Measurements from ENCODE around the gene TTC16.
"Not testable (repeated sequence)": the region's sequence is repeated elsewhere in the genome, so short reads cannot be mapped to it uniquely, and the experiment has no call there.

The TTC16 gene

DNA sequence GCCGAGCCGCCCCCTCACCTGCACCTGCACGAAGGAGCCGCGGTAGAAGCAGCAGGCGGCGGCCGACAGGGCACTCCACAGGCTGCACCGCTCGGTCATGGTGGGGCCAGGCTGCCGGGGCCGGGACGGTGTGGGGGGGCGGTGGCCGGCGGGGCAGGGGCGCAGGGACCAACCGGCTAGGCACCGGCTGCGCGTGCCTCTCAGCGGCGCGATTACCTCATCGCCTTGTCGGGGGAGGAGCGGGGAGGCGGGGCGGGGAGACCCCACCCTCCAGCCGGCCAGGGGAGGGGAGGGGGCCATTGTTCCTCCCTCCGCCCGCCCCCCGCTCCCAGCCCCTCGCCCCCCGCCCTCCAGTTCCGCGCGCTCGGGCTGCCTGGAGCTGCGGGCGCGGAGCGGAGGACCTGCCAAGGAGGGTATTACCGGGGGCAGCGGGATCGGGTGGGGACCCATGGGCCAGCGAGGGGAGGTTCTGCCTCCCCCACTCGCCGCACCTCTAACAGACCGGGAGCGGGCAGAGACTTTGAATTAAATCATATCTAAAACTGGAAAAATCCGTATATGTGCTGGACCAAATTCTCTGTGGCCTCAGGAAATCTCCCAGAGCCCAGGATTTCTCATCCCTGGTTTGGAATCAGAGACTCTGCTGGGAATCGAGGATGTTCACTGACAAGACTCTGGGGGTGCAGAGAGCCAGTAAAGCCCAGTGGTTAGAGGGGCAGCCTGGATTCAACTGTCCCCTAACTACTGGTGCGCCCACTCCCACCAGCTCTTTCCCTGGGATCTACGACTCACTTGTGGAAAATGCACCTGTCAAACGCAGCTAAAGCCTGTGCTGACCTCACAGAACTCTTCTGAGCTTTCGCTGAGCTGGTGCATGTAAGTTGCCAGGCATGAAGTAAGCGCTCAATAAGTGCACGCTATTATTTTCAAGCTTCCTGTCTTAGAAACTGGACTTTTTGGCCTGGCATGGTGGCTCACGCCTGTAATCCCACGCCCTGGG is 39.5 kb downstream of the TTC16 start:
- DNase-seq, result no peak
- no peaks in the 10 kb centered on the region for H3K27me3 Mint-ChIP-seq
- H3K4me1 Mint-ChIP-seq (ENCODE audit: low read depth), result peaks cover 4% of the 10 kb centered on the region

DNA sequence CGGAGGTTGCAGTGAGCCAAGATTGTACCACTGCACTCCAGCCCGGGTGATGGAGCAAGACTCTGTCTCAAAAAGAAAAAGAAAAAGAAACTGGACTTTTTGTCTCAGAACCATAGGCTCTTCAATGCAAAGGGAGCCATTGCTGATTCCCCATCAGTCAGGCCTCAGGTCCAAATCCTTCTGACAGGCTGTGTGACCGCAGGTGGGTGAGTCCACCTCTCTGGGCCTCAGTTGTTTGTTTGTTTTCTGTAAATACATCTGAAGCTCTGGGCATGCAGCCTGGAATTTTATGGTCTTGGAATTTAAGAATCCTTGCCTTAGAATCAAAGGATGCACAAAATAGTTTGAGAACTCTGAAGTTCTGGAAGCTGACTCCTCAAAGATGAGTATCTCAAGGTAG is 40.4 kb downstream of the TTC16 start:
- no peaks in the 10 kb centered on the region for H3K27me3 Mint-ChIP-seq
- peaks cover 19% of the 10 kb centered on the region for H3K36me3 Mint-ChIP-seq (ENCODE audit: low read depth)
- no peak overlapping the region for H3K4me3 Mint-ChIP-seq
- no peaks in the 10 kb centered on the region for H3K9me3 Mint-ChIP-seq
- peaks cover 7% of the 10 kb centered on the region for H3K4me1 Mint-ChIP-seq (ENCODE audit: low read depth)
- no peak for DNase-seq
- H3K27ac Mint-ChIP-seq, result no peak overlapping the region

More for the DNA sequence above, 39.5 kb downstream of the TTC16 start:
- Mint-ChIP-seq H3K27ac (no peak overlapping the region), H3K4me3 (no peak overlapping the region), H3K9me3 (no peaks in the 10 kb centered on the region), H3K36me3 (ENCODE audit: low read depth) (peaks cover 23% of the 10 kb centered on the region)

DNA sequence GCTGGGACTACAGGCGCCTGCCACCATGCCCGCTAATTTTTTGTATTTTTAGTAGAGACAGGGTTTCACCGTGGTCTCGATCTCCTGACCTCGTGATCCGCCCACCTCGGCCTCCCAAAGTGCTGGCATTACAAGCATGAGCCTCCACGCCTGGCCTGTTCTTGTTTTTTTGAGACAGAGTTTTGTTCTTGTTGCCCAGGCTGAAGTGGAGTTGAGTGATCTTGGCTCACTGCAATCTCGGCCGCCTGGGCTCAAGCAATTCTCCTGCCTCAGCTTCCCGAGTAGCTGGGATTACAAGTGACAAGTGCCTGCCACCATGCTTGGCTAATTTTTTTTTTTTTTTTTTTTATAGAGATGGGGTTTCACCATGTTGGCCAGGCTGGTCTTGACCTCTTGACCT is 40.9 kb downstream of the TTC16 start:
- not testable (repeated sequence) for H3K4me1 Mint-ChIP-seq (ENCODE audit: low read depth); H3K27ac Mint-ChIP-seq; H3K4me3 Mint-ChIP-seq; DNase-seq; H3K27me3 Mint-ChIP-seq; H3K9me3 Mint-ChIP-seq
- H3K36me3 Mint-ChIP-seq (ENCODE audit: low read depth), result peaks cover 16% of the 10 kb centered on the region

DNA sequence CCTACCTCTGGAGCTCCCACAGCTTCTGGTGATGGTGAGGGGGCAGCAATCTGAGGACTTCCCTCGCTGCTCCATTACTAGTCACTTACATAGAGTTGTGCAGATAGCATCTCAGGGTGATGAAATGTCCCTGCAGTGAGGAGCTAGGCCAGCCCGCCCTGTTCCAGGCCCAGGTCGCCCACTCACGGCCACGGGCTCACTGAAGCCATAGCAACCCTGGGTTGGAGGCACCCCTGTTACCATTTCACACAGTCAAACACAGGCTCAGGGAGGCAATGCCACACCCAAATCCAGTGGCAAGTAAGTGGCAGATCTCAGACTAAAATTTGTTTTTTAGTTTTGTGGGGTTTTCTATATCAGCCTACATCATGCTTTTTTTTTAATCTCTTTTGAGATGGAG is 43.0 kb downstream of the TTC16 start:
- H3K4me3 Mint-ChIP-seq, result no peak overlapping the region
- H3K36me3 Mint-ChIP-seq (ENCODE audit: low read depth), result peaks cover 27% of the 10 kb centered on the region
- DNase-seq, result no peak
- H3K27me3 Mint-ChIP-seq, result no peaks in the 10 kb centered on the region
- H3K4me1 Mint-ChIP-seq (ENCODE audit: low read depth), result peaks cover 20% of the 10 kb centered on the region
- no peaks in the 10 kb centered on the region for H3K9me3 Mint-ChIP-seq
- peak overlapping the region; percentile 60 for H3K27ac Mint-ChIP-seq

DNA sequence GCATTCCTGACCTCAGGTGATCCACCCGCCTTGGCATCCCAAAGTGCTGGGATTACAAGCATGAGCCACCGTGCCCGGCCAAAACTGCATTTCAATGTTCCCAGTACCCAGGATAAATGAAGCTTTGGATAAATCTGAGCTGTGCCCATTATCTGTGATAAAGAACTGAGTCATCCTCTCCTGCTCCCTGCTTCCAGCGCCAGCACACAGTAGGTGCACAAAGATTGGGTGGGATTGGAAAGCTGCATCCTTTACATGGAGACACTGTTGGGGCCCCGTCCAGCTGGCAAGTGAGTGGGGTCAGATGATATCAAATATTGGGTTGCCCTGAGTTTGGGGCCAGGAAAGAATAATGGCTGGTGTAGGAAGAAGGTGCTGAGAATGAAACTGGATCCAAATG is 45.2 kb downstream of the TTC16 start:
- Mint-ChIP-seq H3K9me3 (no peaks in the 10 kb centered on the region), H3K27ac (peak overlapping the region; percentile 33), H3K4me1 (ENCODE audit: low read depth) (peaks cover 38% of the 10 kb centered on the region), H3K27me3 (no peaks in the 10 kb centered on the region), H3K4me3 (no peak overlapping the region), H3K36me3 (ENCODE audit: low read depth) (peaks cover 35% of the 10 kb centered on the region)
- DNase-seq, result no peak

DNA sequence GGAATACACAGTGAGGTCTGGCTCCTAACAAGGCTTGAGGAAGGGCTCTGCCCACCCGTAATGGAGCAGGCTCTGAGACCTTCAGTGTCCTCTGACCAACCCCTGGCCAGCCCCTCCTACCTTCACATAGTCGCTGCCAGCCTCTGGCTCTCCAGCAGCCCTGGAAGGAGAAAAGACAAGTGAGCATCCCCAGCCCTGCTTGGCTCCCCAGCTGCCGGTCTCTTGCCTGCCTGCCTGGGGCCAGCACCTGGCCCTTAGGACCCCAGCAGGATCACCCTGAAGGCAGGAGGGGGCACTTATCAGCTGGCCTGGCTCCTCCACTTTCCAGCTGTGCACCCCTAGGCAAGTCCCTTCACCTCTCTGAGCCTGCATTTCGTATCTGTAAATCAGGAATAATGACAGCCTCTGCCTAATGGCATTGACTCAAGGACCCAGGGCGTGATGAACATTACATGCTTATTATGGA is 45.6 kb downstream of the TTC16 start:
- no peak overlapping the region for H3K27ac Mint-ChIP-seq

DNA sequence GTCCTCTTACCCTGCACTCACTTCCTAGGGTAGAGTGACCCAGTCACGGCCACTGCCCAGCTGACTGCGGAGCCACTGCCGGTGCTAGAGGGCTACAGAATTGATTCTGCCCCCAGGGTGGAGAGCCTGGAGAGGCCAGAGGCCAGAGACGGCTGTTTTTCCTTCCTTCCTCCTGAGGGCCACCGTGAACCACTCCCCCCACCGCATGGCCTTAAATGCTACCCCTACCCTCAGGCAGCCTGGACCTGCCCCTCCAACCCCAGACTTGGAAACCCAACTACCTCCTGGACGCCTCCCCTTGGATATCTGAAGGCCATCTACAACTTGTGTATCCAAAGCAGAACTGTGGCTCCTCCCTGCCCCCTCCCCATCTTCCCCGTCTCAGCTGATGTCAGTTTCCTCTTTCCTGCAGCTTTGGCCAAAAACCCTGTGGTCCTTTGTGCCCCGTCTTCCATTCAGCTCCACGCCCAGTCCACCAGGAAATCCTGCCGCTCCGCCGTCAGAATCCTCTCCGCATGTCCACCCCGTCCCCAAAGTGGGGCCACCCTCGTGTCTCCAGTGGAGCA is 46.3 kb downstream of the TTC16 start:
- peak overlapping the region; percentile 53 for H3K27ac Mint-ChIP-seq
- no peak for DNase-seq
- H3K36me3 Mint-ChIP-seq (ENCODE audit: low read depth), result peaks cover 43% of the 10 kb centered on the region
- no peak overlapping the region for H3K4me3 Mint-ChIP-seq
- H3K9me3 Mint-ChIP-seq, result no peaks in the 10 kb centered on the region
- H3K27me3 Mint-ChIP-seq, result no peaks in the 10 kb centered on the region
- peaks cover 47% of the 10 kb centered on the region for H3K4me1 Mint-ChIP-seq (ENCODE audit: low read depth)

More for the DNA sequence above, 45.6 kb downstream of the TTC16 start:
- H3K4me3 Mint-ChIP-seq, result no peak overlapping the region
- H3K9me3 Mint-ChIP-seq, result no peaks in the 10 kb centered on the region
- H3K27me3 Mint-ChIP-seq, result no peaks in the 10 kb centered on the region
- no peak for DNase-seq
- H3K36me3 Mint-ChIP-seq (ENCODE audit: low read depth), result peaks cover 40% of the 10 kb centered on the region
- H3K4me1 Mint-ChIP-seq (ENCODE audit: low read depth), result peaks cover 42% of the 10 kb centered on the region

DNA sequence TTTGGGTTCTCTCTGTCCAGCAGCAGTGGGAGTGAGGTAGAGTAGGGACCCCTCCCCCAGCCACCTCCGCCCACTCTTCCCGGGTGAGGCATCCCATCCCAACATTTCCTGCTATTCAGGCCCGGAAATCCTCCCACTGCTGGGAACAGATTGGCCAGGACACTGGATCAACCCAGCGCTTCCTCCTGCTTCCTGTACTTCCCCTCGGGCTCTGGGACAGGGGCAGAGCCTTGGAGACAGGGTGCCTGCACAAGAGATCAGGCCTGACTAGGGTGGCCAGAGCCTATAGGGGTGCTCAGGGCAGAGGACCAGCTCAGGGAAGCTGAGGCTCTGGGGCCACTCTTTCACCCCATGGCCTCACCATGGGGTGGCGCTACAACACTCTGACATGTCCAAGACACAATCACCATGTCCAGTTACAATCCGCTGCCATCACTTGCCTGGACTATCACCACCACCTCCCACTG is 48.1 kb downstream of the TTC16 start:
- H3K36me3 Mint-ChIP-seq (ENCODE audit: low read depth), result peaks cover 45% of the 10 kb centered on the region
- peak overlapping the region; percentile 58 for H3K27ac Mint-ChIP-seq
- H3K9me3 Mint-ChIP-seq, result no peaks in the 10 kb centered on the region
- no peaks in the 10 kb centered on the region for H3K27me3 Mint-ChIP-seq
- H3K4me3 Mint-ChIP-seq, result no peak overlapping the region
- peak; percentile 58 for DNase-seq
- peaks cover 62% of the 10 kb centered on the region for H3K4me1 Mint-ChIP-seq (ENCODE audit: low read depth)

DNA sequence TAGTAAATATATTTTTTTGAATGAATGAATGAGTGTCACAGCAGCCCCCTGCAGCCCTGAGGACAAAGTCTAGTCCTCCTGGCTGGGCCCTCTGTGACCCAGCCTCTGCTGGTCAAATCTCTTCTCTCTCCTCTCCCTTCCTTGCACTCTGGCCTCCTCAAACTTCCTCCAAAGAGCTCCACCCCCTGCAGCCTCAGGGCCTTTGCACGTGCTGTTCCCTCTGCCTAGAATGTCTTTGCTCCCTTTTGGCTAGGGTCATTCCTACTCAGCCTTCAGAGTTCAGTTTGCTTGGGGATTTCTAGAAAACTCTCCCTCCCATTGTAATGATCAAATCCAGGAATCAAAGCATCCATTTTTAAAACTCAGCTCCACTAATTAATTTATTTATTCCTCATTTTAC is 49.5 kb downstream of the TTC16 start:
- H3K36me3 Mint-ChIP-seq (ENCODE audit: low read depth), result peaks cover 48% of the 10 kb centered on the region
- H3K4me3 Mint-ChIP-seq, result no peak overlapping the region
- H3K9me3 Mint-ChIP-seq, result no peaks in the 10 kb centered on the region
- H3K27me3 Mint-ChIP-seq, result no peaks in the 10 kb centered on the region
- H3K27ac Mint-ChIP-seq, result peak overlapping the region; percentile 72
- peaks cover 75% of the 10 kb centered on the region for H3K4me1 Mint-ChIP-seq (ENCODE audit: low read depth)
- DNase-seq, result no peak

DNA sequence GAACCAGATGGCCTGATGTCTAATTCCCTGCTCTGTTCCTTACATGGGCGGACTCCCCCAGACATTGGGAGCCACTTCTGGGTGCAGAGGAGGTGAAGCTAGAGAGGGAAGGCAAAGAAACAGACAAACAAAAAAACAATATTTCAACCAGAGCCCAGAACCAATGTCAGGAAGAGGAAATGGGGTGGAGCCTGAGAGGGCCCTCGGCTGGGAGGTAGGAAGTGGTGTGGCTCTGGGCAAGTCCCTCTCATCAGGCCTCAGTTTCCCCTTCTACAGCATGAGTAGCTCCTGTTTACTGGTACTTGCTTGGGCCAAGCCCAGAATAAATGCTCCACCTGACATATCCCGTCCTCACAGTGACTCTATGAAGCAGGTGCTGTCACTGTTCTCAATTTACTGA is 51.5 kb downstream of the TTC16 start:
- Mint-ChIP-seq H3K4me1 (ENCODE audit: low read depth) (peaks cover 85% of the 10 kb centered on the region), H3K27ac (peak overlapping the region; percentile 92), H3K9me3 (no peaks in the 10 kb centered on the region), H3K36me3 (ENCODE audit: low read depth) (peaks cover 46% of the 10 kb centered on the region), H3K27me3 (no peaks in the 10 kb centered on the region), H3K4me3 (no peak overlapping the region)
- no peak for DNase-seq

DNA sequence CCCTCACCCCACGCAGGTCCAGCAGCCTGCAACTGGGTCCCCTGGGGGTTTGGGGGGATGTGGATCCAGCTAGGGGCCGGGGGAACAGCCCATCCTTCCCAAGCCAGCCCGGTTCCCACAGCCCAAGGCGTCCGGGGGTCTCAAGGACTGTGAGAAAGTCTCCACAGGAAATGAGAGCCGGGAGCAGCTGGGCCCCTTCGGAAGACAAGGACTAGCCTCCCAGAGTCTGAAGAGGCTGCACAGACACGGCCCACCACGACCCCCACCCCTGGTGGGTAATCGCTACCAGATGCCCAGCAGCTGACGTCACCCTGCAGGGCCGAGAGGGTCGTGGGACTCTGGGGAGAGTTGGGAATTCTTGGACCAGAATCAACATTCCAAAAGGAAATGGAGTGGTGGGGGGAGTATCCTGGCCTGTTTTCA is 52.0 kb downstream of the TTC16 start:
- Mint-ChIP-seq H3K27me3 (no peaks in the 10 kb centered on the region), H3K4me1 (ENCODE audit: low read depth) (peaks cover 82% of the 10 kb centered on the region), H3K9me3 (no peaks in the 10 kb centered on the region), H3K36me3 (ENCODE audit: low read depth) (peaks cover 47% of the 10 kb centered on the region), H3K27ac (peak overlapping the region; percentile 92), H3K4me3 (no peak overlapping the region)
- no peak for DNase-seq

DNA sequence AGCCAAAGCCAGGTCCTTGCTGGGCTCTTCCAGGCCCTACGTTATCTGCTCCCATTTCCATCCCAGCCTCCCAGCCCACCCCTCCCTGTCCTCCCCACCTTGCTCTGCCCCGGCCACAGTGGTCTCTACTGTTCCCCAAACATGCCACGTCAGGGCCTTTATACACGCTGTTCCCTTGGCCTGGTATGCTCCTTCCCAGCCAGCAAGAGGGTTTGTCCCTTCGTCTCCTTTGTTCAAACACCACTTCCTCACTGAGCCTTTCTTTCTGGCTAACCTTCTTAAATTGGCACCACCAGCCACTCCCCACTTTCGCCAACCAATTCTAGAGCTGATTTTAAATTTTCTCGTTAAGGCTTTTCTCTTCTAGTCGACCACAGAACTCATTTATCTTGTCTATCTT is 52.8 kb downstream of the TTC16 start:
- Mint-ChIP-seq H3K4me1 (ENCODE audit: low read depth) (peaks cover 80% of the 10 kb centered on the region), H3K9me3 (no peaks in the 10 kb centered on the region), H3K27me3 (no peaks in the 10 kb centered on the region), H3K36me3 (ENCODE audit: low read depth) (peaks cover 48% of the 10 kb centered on the region), H3K4me3 (peak overlapping the region; percentile 10), H3K27ac (peak overlapping the region; percentile 92)
- no peak for DNase-seq

DNA sequence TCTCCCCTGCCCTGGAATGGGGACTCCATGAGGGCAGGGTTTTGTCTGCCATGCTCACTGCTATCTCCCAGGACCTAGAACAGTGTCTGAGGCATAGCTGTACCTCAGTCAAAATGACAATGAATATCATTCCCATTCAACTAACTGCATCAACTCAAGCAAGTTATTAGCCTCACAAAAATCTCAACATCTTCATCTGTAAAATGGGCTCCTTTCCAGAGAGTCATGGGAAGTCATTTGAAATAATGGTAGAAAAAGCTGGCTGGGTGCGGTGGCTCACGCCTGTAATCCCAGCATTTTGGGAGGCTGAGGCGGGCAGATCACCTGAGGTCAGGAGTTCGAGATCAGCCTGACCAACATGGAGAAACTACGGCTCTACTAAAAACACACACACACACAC is 53.2 kb downstream of the TTC16 start:
- Mint-ChIP-seq H3K36me3 (ENCODE audit: low read depth) (peaks cover 51% of the 10 kb centered on the region), H3K9me3 (no peaks in the 10 kb centered on the region), H3K27me3 (no peaks in the 10 kb centered on the region), H3K4me1 (ENCODE audit: low read depth) (peaks cover 79% of the 10 kb centered on the region), H3K4me3 (no peak overlapping the region), H3K27ac (peak overlapping the region; percentile 92)
- DNase-seq, result no peak

DNA sequence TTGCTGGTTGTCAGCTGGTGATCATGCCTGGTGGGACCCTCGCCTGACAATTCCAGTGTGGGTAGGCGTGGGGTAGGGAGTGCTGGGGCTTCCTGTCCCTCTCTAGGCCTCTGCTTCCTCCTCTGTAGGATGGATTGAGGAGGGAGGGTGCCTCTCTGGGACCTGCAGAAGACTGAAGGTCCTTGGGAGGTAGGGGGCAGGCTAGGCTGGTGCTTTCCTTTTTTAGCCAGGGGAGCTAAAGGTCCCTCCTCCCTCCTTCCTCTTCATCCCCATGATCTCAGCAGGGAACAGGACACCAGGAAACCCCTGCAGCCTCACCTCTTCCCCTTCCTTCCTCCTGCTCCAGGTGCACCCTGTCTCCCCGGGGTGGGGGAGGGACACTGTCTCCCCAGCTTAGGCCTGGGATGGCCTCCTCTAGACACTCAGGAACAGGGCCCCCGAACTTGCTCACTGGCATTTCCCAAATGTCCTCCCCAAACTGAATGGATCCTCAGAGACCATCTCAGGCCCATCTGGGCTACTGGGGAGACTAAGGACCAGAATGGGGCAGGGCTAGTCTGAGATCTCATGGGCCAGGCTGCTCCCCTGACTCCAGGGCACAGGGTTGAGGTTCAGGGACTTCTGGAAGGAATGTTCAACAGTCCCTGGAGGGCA is 54.2 kb downstream of the TTC16 start:
- DNase-seq, result no peak
- Mint-ChIP-seq H3K4me1 (ENCODE audit: low read depth) (peaks cover 76% of the 10 kb centered on the region), H3K4me3 (peak overlapping the region; percentile 89), H3K27me3 (no peaks in the 10 kb centered on the region), H3K36me3 (ENCODE audit: low read depth) (peaks cover 53% of the 10 kb centered on the region), H3K27ac (peak overlapping the region; percentile 93), H3K9me3 (no peaks in the 10 kb centered on the region)

Measured in activated T-cell treated with anti-CD3 and anti-CD28 coated beads, Interleukin-2, amount 50 U/mL, for 24 hours (primary cell).